GM12878 (cell line): ENCODE data around the gene ESYT2. TPM values are rescaled to one million over a fixed set of nuclear protein-coding genes. Genes with fewer than 3 reads are reported as not detected.

Source experiments
- ATAC-seq: fragments of 200-7000 bp; cut with Tn5 transposase; 3 replicates; pipeline ENCODE4 v1.9.1; 2020; ENCODE audit warnings: mild to moderate bottlenecking, moderate library complexity
- BruUV-seq: library from RNA; stranded (reverse); fragments of 400-500 nt; replicated peaks from 2 replicates; lab custom pipeline; 2021; lab: Mats Ljungman, UMichigan
- CTCF ChIA-PET: fragments of 300-600 bp; sonication (Branson Sonifier 250); formaldehyde crosslinking; extraction: SDS; loops from one replicate; lab custom pipeline; 2021; ENCODE audit warnings: inconsistent platforms; lab: Yijun Ruan, JAX
- POLR2A ChIA-PET: fragments of 350-600 bp; formaldehyde crosslinking; extraction: SDS; loops from one replicate; lab custom pipeline; 2021; ENCODE audit warnings: inconsistent platforms; lab: Charles Lee
- RAD21 ChIA-PET: fragments of 300-600 bp; sonication (Branson Sonifier 250); formaldehyde crosslinking; loops from one replicate; lab custom pipeline; 2023; ENCODE audit warnings: antibody characterized with exemption; ENCODE audit not compliant: unreplicated experiment; lab: Charles Lee
- SMC1A ChIA-PET: fragments of 300-600 bp; sonication (Branson Sonifier 250); formaldehyde crosslinking; loops from one replicate; lab custom pipeline; 2023; ENCODE audit not compliant: unreplicated experiment, uncharacterized antibody; lab: Charles Lee
- DNase-seq: peaks from one replicate; pipeline ENCODE4 v3.0.0-alpha.2; 2011; ENCODE audit warnings: low read depth, low spot score
- FAIRE-seq: peaks from 3 replicates; lab custom pipeline; 2011; peaks lifted over from hg19 to GRCh38; lab: Jason Lieb, UNC
- H2AFZ ChIP-seq: 2 replicates; pipeline ENCODE4 v1.6.0; 2011; ENCODE audit warnings: low read depth, low read length, control low read depth; ENCODE audit not compliant: control insufficient read depth
- H3K27ac ChIP-seq: 2 replicates; pipeline ENCODE4 v1.5.1; 2011; ENCODE audit warnings: control low read depth; ENCODE audit not compliant: control insufficient read depth, insufficient read depth
- H3K27me3 ChIP-seq, 2 experiments: replicated peaks in 1 of 2; 2 replicates each; pipeline versions ENCODE4 v1.6.0 to v1.6.1; 2011; ENCODE audit warnings: low read length in 1 of 2; ENCODE audit not compliant: control insufficient read depth in 2 of 2, insufficient read depth in 2 of 2
- H3K36me3 ChIP-seq, 2 experiments: 2 replicates each; pipeline ENCODE4 v1.5.1; 2011; ENCODE audit warnings: low read length in 1 of 2; ENCODE audit not compliant: control insufficient read depth in 2 of 2, insufficient read depth in 2 of 2
- H3K4me1 ChIP-seq: 2 replicates; pipeline ENCODE4 v1.6.1; 2011; ENCODE audit warnings: mild to moderate bottlenecking, low read length, moderate library complexity, mixed read lengths; ENCODE audit not compliant: control insufficient read depth, insufficient read depth
- H3K4me2 ChIP-seq: 2 replicates; pipeline ENCODE4 v1.6.0; 2011; ENCODE audit warnings: control low read depth; ENCODE audit not compliant: control insufficient read depth, insufficient read depth
- H3K4me3 ChIP-seq: fragments of 200-600 bp; sonication (generic); 2 replicates; pipeline ENCODE4 v1.5.1; 2016
- H3K79me2 ChIP-seq: 2 replicates; pipeline ENCODE4 v1.6.0; 2011; ENCODE audit warnings: low read length; ENCODE audit not compliant: control insufficient read depth, insufficient read depth
- H3K9ac ChIP-seq: 2 replicates; pipeline ENCODE4 v1.8.0; 2011; ENCODE audit warnings: low read length, control low read depth, mixed read lengths; ENCODE audit not compliant: control insufficient read depth, insufficient read depth
- H3K9me3 ChIP-seq: replicated peaks from 3 replicates; pipeline ENCODE4 v1.5.1; 2011; ENCODE audit warnings: mild to moderate bottlenecking, low read length; ENCODE audit not compliant: control insufficient read depth, insufficient read depth
- H4K20me1 ChIP-seq: 2 replicates; pipeline ENCODE4 v1.6.0; 2011; ENCODE audit not compliant: control insufficient read depth, insufficient read depth
- CHD1 ChIP-seq: IDR thresholded peaks from 2 replicates; pipeline ENCODE4 v1.6.1; 2012; ENCODE audit warnings: low read depth, low read length, improper control_type of control experiment
- MYB ChIP-seq: fragments of 150-350 bp; IDR thresholded peaks from 2 replicates; pipeline ENCODE4 v1.6.1; 2014; ENCODE audit warnings: mild to moderate bottlenecking, low read depth, low read length, borderline replicate concordance
- SPI1 ChIP-seq: IDR thresholded peaks from 2 replicates; pipeline ENCODE4 v1.6.1; 2011; ENCODE audit warnings: low read depth, mild to moderate bottlenecking, low read length, moderate library complexity, borderline replicate concordance; ENCODE audit not compliant: insufficient read depth
- TCF12 ChIP-seq: IDR thresholded peaks from 2 replicates; pipeline ENCODE4 v1.6.1; 2011; ENCODE audit warnings: low read depth, mild to moderate bottlenecking, low read length
- ZNF217 ChIP-seq: fragments of 450-650 bp; IDR thresholded peaks from 2 replicates; pipeline ENCODE4 v1.6.1; 2017; ENCODE audit warnings: antibody characterized with exemption, mild to moderate bottlenecking
- WGBS: methylation state at CpG from one replicate; pipeline ENCODE4 v1.1.6; 2016; ENCODE audit warnings: low lambda C conversion rate; ENCODE audit not compliant: insufficient replicate concordance, insufficient coverage; ENCODE audit errors: missing lambda C conversion rate; 5-methylcytosine and 5-hydroxymethylcytosine counted together
- in situ Hi-C: fragments of 300-500 bp; cut with MboI; formaldehyde crosslinking; loops from 9 replicates; pipeline ENCODE4 v1.14.3; 2018; ENCODE audit warnings: mixed read lengths
- intact Hi-C: fragments of 100-400 bp; cut with micrococcal nuclease; formaldehyde crosslinking; loops from one replicate; pipeline ENCODE4 v1.14.2; 2022; ENCODE audit not compliant: unreplicated experiment
- polyA plus RNA-seq, 11 experiments: library from polyadenylated mRNA; depleted of rRNA in 4 of 11; unstranded in 6 of 11; stranded (reverse) in 5 of 11; fragments of >200 nt; fragmentation: Nextera tagmentation in 4 of 11; fragmentation: Illumina TruSeq in 1 of 11; extraction: Ambion mirVana in 4 of 11; extraction: Trizol in 1 of 11; gene quantifications; 1 replicate in 1 of 11; 2 replicates in 10 of 11; pipeline versions ENCODE4 v1.2.1 to v1.2.3, GENCODE V29; 2011 to 2016; ENCODE audit warnings: inconsistent platforms in 2 of 11, missing spikeins in 2 of 11, low read depth in 1 of 11
- total RNA-seq, 4 experiments: library from RNA; depleted of rRNA in 3 of 4; stranded (reverse); fragments of >200 nt in 3 of 4; fragmentation: Illumina TruSeq in 1 of 4; extraction: Trizol in 1 of 4; gene quantifications; 2 replicates each; pipeline versions ENCODE4 v1.2.1 to v1.2.3, GENCODE V29; 2013 to 2021
- TF ChIP-seq, protein P1 (sequence below): fragments of 150-350 bp; IDR thresholded peaks from 2 replicates; pipeline ENCODE4 v1.6.1; 2014; ENCODE audit warnings: mild to moderate bottlenecking, low read depth, low read length
- TF ChIP-seq, protein P2 (sequence below): IDR thresholded peaks from 2 replicates; pipeline ENCODE4 v1.6.1; 2011; ENCODE audit warnings: low read depth, low read length, improper control_type of control experiment, borderline replicate concordance

Gene ESYT2
- total and polyA plus RNA-seq, 10 of the 15 experiments (the other 5 are each of a cell fraction or from before 2014, with no cell fraction given) = 1.9 to 44.6 (median 21.4) TPM

DNA sequence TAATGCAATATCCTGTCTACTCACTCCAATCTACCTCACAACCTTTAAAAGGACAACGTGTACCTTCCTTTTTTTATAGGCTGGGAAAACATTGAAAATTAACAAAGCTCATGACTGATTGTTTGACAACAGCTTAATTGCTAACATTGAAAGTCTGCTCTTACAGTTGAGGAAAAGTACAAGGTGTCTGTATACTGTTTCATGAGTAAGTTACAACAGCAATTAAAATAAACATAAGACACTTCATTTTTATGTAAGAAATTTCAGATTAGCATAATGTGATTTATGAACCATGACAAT lies 96.1 kb downstream of the ESYT2 start:
- in situ Hi-C loops (no loop called here), intact Hi-C loops (no loop called here)
- no peak for ATAC-seq
- Histone ChIP-seq H3K79me2 (no peaks in the 10 kb centered on the region), H3K4me3 (no peak overlapping the region), H3K9me3 (no peaks in the 10 kb centered on the region), H3K27me3 (no peaks in the 10 kb centered on the region), H3K36me3 (peaks cover 0 to 12% of the 10 kb centered on the region in 2 experiments; a peak in 2 of 4 replicates), H4K20me1 (no peaks in the 10 kb centered on the region), H3K4me1 (no peaks in the 10 kb centered on the region), H3K27ac (no peak overlapping the region), H3K4me2 (no peak overlapping the region), H2AFZ (no peak overlapping the region), H3K9ac (no peak overlapping the region)
- ChIA-PET SMC1A (interaction anchor here (0.6 to 1.3 kb wide), 3 partner anchors 35 to 244 kb away, joined by 3 to 4 read pairs (median 3); no protein-coding TSS in a partner anchor), RAD21 (interaction anchor here (1.0 kb wide), 1 partner anchor 8 kb away, joined by 3 read pairs; no protein-coding TSS in a partner anchor), POLR2A (interaction anchor here (0.6 kb wide), 1 partner anchor 19 kb away, joined by 3 read pairs; no protein-coding TSS in a partner anchor), CTCF (interaction anchor here (2.3 kb wide), 1 partner anchor 9 kb away, joined by 5 read pairs; no protein-coding TSS in a partner anchor)
- no peak for FAIRE-seq
- WGBS = 92% methylated on average over 1 of the region's 1 CpG
- TF ChIP-seq MYB (no peak), ZNF217 (no peak), SPI1 (no peak), CHD1 (no peak), TCF12 (no peak)
- TF ChIP-seq, protein P1, sequence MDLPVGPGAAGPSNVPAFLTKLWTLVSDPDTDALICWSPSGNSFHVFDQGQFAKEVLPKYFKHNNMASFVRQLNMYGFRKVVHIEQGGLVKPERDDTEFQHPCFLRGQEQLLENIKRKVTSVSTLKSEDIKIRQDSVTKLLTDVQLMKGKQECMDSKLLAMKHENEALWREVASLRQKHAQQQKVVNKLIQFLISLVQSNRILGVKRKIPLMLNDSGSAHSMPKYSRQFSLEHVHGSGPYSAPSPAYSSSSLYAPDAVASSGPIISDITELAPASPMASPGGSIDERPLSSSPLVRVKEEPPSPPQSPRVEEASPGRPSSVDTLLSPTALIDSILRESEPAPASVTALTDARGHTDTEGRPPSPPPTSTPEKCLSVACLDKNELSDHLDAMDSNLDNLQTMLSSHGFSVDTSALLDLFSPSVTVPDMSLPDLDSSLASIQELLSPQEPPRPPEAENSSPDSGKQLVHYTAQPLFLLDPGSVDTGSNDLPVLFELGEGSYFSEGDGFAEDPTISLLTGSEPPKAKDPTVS = no peak
- TF ChIP-seq, protein P2, sequence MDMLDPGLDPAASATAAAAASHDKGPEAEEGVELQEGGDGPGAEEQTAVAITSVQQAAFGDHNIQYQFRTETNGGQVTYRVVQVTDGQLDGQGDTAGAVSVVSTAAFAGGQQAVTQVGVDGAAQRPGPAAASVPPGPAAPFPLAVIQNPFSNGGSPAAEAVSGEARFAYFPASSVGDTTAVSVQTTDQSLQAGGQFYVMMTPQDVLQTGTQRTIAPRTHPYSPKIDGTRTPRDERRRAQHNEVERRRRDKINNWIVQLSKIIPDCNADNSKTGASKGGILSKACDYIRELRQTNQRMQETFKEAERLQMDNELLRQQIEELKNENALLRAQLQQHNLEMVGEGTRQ = no peak
- DNase-seq = no peak
- TSS peak; percentile 37 for BruUV-seq
